Measurements from ENCODE around the gene DRAP1.
A peak's percentile ranks its signal among the peaks of the same experiment; 100 is the strongest.

DRAP1 gene

GRCh38 chr11:65954771-65955170, 35.5 kb downstream of the DRAP1 start:
- no peak for TF ChIP-seq CTCF (IDR thresholded peaks at IDR 0.05; ENCODE audit: low read depth, low read length)
- no peak overlapping the region for H3K4me3 ChIP-seq (replicated peaks in 1 of 2; ENCODE audit: low read depth in 2 of 2, low read length in 2 of 2)
- DNase-seq (ENCODE audit: low read depth in 2 of 2), result no peak

GRCh38 chr11:65958291-65958690, 39.1 kb downstream of the DRAP1 start:
- no peak overlapping the region for H3K4me3 ChIP-seq (replicated peaks in 1 of 2; ENCODE audit: low read depth in 2 of 2, low read length in 2 of 2)
- DNase-seq (ENCODE audit: low read depth in 2 of 2), result no peak
- TF ChIP-seq CTCF (IDR thresholded peaks at IDR 0.05; ENCODE audit: low read depth, low read length), result no peak

GRCh38 chr11:65958774-65959420, 39.7 kb downstream of the DRAP1 start:
- TF ChIP-seq CTCF (IDR thresholded peaks at IDR 0.05; ENCODE audit: low read depth, low read length), result no peak
- no peak overlapping the region for H3K4me3 ChIP-seq (replicated peaks in 1 of 2; ENCODE audit: low read depth in 2 of 2, low read length in 2 of 2)
- no peak for DNase-seq (ENCODE audit: low read depth in 2 of 2)

- H3K4me3 ChIP-seq (replicated peaks in 1 of 2; ENCODE audit: low read depth in 2 of 2, low read length in 2 of 2), result peak overlapping the region; percentile 71 to 77
- no peak for DNase-seq (ENCODE audit: low read depth in 2 of 2)
- no peak for TF ChIP-seq CTCF (IDR thresholded peaks at IDR 0.05; ENCODE audit: low read depth, low read length)
These were observed 41.6 kb downstream of the DRAP1 start for GRCh38 chr11:65960824-65961266.

GRCh38 chr11:65961267-65962140, 42.3 kb downstream of the DRAP1 start, which contains the start of gene SART1:
SART1 (plus strand) TSS chr11:65961734; CDS start chr11:65961781, 47 bp downstream.
- H3K4me3 ChIP-seq (replicated peaks in 1 of 2; ENCODE audit: low read depth in 2 of 2, low read length in 2 of 2), result peak within 1 kb of the TSS; percentile 71 to 77
- TF ChIP-seq CTCF (IDR thresholded peaks at IDR 0.05; ENCODE audit: low read depth, low read length), result no peak
- peak; percentile 98 to 99 for DNase-seq (ENCODE audit: low read depth in 2 of 2)

- peak overlapping the region; percentile 71 to 77 for H3K4me3 ChIP-seq (replicated peaks in 1 of 2; ENCODE audit: low read depth in 2 of 2, low read length in 2 of 2)
- DNase-seq (ENCODE audit: low read depth in 2 of 2), result no peak
- no peak for TF ChIP-seq CTCF (IDR thresholded peaks at IDR 0.05; ENCODE audit: low read depth, low read length)
These were observed 42.9 kb downstream of the DRAP1 start for GRCh38 chr11:65962141-65962564.

All from cardiac fibroblast (primary cell).